WTC11 (cell line): ENCODE results near the gene SMC1B. TPM values are rescaled to one million over a fixed set of nuclear protein-coding genes. Genes with fewer than 3 reads are reported as not detected.

Experiments used
- ATAC-seq: fragments of 200-7000 bp; cut with Tn5 transposase; 2 replicates; pipeline ENCODE4 v1.10.0; 2021; ENCODE audit warnings: mild to moderate bottlenecking, moderate library complexity
- CTCF ChIA-PET: fragments of 300-600 bp; sonication (Branson Sonifier 250); formaldehyde crosslinking; loops from one replicate; lab custom pipeline; 2021; ENCODE audit warnings: antibody characterized with exemption; lab: Charles Lee
- POLR2A ChIA-PET: fragments of 350-600 bp; sonication (Branson Sonifier 250); formaldehyde crosslinking; loops from one replicate; lab custom pipeline; 2021; ENCODE audit warnings: antibody characterized with exemption; lab: Charles Lee
- DNase-seq: peaks from one replicate; pipeline ENCODE4 v3.0.0; 2021; ENCODE audit warnings: low spot score
- H3K27ac Mint-ChIP-seq: 2 replicates; pipeline ENCODE4 v1.8.0; 2021; ENCODE audit warnings: mixed read lengths
- H3K27me3 Mint-ChIP-seq: 2 replicates; pipeline ENCODE4 v1.8.0; 2021; ENCODE audit warnings: low read depth, mild to moderate bottlenecking, moderate library complexity, mixed read lengths
- H3K36me3 Mint-ChIP-seq: 2 replicates; pipeline ENCODE4 v1.8.0; 2021; ENCODE audit warnings: mixed read lengths
- H3K4me1 Mint-ChIP-seq: 2 replicates; pipeline ENCODE4 v1.8.0; 2022; ENCODE audit warnings: mixed read lengths
- H3K4me3 Mint-ChIP-seq: 2 replicates; pipeline ENCODE4 v1.8.0; 2021; ENCODE audit warnings: mild to moderate bottlenecking, moderate library complexity, mixed read lengths
- H3K9me3 Mint-ChIP-seq: 2 replicates; pipeline ENCODE4 v1.8.0; 2021; ENCODE audit warnings: mixed read lengths
- ESRRA ChIP-seq: sonication (generic); formaldehyde crosslinking; IDR thresholded peaks from 2 replicates; pipeline ENCODE4 v1.8.1; 2022; ENCODE audit warnings: mild to moderate bottlenecking, missing genetic modification reagents, borderline replicate concordance
- FOXK1 ChIP-seq: sonication (generic); formaldehyde crosslinking; IDR thresholded peaks from 2 replicates; pipeline ENCODE4 v1.8.0; 2022; ENCODE audit warnings: mild to moderate bottlenecking, moderate library complexity, missing genetic modification reagents
- HMGA2 ChIP-seq: fragments of 250-450 bp; sonication (Bioruptor Pico); IDR thresholded peaks from 2 replicates; pipeline ENCODE4 v1.4.0; 2021; ENCODE audit warnings: mild to moderate bottlenecking, moderate library complexity
- IRF2 ChIP-seq: sonication (generic); formaldehyde crosslinking; IDR thresholded peaks from 2 replicates; pipeline ENCODE4 v1.8.0; 2022; ENCODE audit warnings: low read depth, missing genetic modification reagents, borderline replicate concordance
- KAT7 ChIP-seq: sonication (generic); formaldehyde crosslinking; IDR thresholded peaks from 2 replicates; pipeline ENCODE4 v1.8.1; 2023; ENCODE audit warnings: missing genetic modification reagents, mild to moderate bottlenecking, borderline replicate concordance
- NR1H2 ChIP-seq: sonication (generic); formaldehyde crosslinking; IDR thresholded peaks from 2 replicates; pipeline ENCODE4 v1.9.0; 2021; ENCODE audit warnings: mild to moderate bottlenecking, moderate library complexity, missing genetic modification reagents
- PRRX2 ChIP-seq: fragments of 250-450 bp; sonication (Bioruptor Pico); IDR thresholded peaks from 2 replicates; pipeline ENCODE4 v1.8.0; 2021; ENCODE audit warnings: mild to moderate bottlenecking
- SOX15 ChIP-seq: fragments of 250-450 bp; sonication (Bioruptor Pico); IDR thresholded peaks from 2 replicates; pipeline ENCODE4 v1.9.0; 2021; ENCODE audit warnings: mild to moderate bottlenecking
- TCF7 ChIP-seq: sonication (generic); formaldehyde crosslinking; IDR thresholded peaks from 2 replicates; pipeline ENCODE4 v1.8.0; 2022; ENCODE audit warnings: mild to moderate bottlenecking, low read depth, missing genetic modification reagents, moderate library complexity
- ZNF121 ChIP-seq: sonication (generic); formaldehyde crosslinking; IDR thresholded peaks from 2 replicates; pipeline ENCODE4 v1.8.0; 2023; ENCODE audit warnings: missing genetic modification reagents
- ZNF317 ChIP-seq: sonication (generic); formaldehyde crosslinking; IDR thresholded peaks from 2 replicates; pipeline ENCODE4 v1.8.1; 2023; ENCODE audit warnings: low read depth, mild to moderate bottlenecking, moderate library complexity, missing genetic modification reagents, borderline replicate concordance
- total RNA-seq: library from RNA; stranded (reverse); gene quantifications from 3 replicates; pipeline ENCODE4 v1.2.3, GENCODE V29; 2021
- TF ChIP-seq, protein P1 (sequence below): fragments of 250-450 bp; sonication (Bioruptor Pico); IDR thresholded peaks from 2 replicates; pipeline ENCODE4 v1.8.0; 2021; ENCODE audit warnings: mild to moderate bottlenecking
- TF ChIP-seq, protein P2 (sequence below): sonication (generic); formaldehyde crosslinking; IDR thresholded peaks from 2 replicates; pipeline ENCODE4 v1.8.1; 2023; ENCODE audit warnings: mild to moderate bottlenecking, missing genetic modification reagents
- TF ChIP-seq, protein P3 (sequence below): sonication (generic); formaldehyde crosslinking; IDR thresholded peaks from 2 replicates; pipeline ENCODE4 v1.8.1; 2023; ENCODE audit warnings: mild to moderate bottlenecking, missing genetic modification reagents, borderline replicate concordance
- TF ChIP-seq, protein P4 (sequence below): fragments of 250-450 bp; sonication (Bioruptor Pico); IDR thresholded peaks from 2 replicates; pipeline ENCODE4 v1.9.0; 2021; ENCODE audit warnings: moderate library complexity, mild to moderate bottlenecking, inconsistent platforms, borderline replicate concordance

The SMC1B gene
- total RNA-seq, 1 experiment from 2014 or later = 0.07 TPM

DNA sequence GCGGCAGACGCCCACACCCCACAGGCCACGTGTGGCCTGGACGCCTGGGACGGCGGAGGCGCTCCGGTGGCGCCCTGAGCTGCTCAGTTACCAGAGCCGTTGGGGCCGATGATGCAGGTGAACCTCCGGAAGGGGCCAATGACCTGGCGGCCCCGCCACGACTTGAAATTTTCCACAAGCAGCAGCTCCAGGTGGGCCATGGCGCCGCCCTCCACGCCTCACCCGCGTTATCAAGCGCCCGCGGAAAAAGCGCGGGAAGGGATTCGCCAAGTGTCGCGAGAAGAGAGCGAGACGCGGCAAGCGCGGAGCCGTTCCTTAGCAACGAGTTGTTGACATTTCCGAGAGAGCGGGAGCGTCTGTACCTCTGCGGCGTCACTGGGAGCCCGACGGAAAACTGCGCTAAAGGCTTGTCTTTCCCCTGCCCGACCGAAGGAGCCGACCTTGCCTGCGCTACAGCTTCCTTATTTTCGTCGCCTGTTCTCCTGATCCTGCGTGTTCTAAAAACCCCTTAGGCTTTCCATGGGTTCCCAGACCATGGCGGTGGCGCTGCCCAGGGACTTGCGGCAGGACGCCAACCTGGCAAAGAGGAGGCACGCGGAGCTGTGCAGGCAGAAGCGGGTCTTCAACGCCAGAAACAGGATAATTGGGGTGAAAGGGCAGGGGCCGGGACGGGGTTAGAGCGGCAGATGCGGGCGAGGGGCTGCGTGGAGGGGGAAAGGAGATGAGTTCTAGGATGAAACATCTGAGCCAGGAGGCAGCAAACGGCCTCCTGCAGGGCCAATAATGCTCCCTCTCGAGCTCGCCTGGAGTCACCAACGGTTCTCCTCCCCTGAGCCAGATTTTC, at the start of gene SMC1B, which contains the start of gene RIBC2 (continued):
- TF ChIP-seq, protein P1, sequence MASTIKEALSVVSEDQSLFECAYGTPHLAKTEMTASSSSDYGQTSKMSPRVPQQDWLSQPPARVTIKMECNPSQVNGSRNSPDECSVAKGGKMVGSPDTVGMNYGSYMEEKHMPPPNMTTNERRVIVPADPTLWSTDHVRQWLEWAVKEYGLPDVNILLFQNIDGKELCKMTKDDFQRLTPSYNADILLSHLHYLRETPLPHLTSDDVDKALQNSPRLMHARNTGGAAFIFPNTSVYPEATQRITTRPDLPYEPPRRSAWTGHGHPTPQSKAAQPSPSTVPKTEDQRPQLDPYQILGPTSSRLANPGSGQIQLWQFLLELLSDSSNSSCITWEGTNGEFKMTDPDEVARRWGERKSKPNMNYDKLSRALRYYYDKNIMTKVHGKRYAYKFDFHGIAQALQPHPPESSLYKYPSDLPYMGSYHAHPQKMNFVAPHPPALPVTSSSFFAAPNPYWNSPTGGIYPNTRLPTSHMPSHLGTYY (CRISPR knock-in tag) = no peak
- TF ChIP-seq, protein P2, sequence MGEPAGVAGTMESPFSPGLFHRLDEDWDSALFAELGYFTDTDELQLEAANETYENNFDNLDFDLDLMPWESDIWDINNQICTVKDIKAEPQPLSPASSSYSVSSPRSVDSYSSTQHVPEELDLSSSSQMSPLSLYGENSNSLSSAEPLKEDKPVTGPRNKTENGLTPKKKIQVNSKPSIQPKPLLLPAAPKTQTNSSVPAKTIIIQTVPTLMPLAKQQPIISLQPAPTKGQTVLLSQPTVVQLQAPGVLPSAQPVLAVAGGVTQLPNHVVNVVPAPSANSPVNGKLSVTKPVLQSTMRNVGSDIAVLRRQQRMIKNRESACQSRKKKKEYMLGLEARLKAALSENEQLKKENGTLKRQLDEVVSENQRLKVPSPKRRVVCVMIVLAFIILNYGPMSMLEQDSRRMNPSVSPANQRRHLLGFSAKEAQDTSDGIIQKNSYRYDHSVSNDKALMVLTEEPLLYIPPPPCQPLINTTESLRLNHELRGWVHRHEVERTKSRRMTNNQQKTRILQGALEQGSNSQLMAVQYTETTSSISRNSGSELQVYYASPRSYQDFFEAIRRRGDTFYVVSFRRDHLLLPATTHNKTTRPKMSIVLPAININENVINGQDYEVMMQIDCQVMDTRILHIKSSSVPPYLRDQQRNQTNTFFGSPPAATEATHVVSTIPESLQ = no peak
- TF ChIP-seq HMGA2 (CRISPR knock-in tag) = no peak
- TF ChIP-seq ZNF317 (CRISPR knock-in tag) = peak; percentile 71; the same call in 1 of the 2 replicates
- TF ChIP-seq IRF2 (CRISPR knock-in tag) = peak; percentile 90
- TF ChIP-seq KAT7 (CRISPR knock-in tag) = no peak
- no peak for TF ChIP-seq SOX15
- TF ChIP-seq ZNF121 (CRISPR knock-in tag) = no peak
- no peak for TF ChIP-seq PRRX2 (CRISPR knock-in tag)
- TF ChIP-seq, protein P3, sequence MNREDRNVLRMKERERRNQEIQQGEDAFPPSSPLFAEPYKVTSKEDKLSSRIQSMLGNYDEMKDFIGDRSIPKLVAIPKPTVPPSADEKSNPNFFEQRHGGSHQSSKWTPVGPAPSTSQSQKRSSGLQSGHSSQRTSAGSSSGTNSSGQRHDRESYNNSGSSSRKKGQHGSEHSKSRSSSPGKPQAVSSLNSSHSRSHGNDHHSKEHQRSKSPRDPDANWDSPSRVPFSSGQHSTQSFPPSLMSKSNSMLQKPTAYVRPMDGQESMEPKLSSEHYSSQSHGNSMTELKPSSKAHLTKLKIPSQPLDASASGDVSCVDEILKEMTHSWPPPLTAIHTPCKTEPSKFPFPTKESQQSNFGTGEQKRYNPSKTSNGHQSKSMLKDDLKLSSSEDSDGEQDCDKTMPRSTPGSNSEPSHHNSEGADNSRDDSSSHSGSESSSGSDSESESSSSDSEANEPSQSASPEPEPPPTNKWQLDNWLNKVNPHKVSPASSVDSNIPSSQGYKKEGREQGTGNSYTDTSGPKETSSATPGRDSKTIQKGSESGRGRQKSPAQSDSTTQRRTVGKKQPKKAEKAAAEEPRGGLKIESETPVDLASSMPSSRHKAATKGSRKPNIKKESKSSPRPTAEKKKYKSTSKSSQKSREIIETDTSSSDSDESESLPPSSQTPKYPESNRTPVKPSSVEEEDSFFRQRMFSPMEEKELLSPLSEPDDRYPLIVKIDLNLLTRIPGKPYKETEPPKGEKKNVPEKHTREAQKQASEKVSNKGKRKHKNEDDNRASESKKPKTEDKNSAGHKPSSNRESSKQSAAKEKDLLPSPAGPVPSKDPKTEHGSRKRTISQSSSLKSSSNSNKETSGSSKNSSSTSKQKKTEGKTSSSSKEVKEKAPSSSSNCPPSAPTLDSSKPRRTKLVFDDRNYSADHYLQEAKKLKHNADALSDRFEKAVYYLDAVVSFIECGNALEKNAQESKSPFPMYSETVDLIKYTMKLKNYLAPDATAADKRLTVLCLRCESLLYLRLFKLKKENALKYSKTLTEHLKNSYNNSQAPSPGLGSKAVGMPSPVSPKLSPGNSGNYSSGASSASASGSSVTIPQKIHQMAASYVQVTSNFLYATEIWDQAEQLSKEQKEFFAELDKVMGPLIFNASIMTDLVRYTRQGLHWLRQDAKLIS (CRISPR knock-in tag) = peak; percentile 97; the same call in 1 of the 2 replicates
- TF ChIP-seq ESRRA (CRISPR knock-in tag) = peak; percentile 74; the same call in 1 of the 2 replicates
- peak; percentile 62 for TF ChIP-seq NR1H2
- peak; percentile 92 for TF ChIP-seq TCF7
- TF ChIP-seq, protein P4, sequence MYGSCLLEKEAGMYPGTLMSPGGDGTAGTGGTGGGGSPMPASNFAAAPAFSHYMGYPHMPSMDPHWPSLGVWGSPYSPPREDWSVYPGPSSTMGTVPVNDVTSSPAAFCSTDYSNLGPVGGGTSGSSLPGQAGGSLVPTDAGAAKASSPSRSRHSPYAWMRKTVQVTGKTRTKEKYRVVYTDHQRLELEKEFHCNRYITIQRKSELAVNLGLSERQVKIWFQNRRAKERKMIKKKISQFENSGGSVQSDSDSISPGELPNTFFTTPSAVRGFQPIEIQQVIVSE (CRISPR knock-in tag) = no peak

DNA sequence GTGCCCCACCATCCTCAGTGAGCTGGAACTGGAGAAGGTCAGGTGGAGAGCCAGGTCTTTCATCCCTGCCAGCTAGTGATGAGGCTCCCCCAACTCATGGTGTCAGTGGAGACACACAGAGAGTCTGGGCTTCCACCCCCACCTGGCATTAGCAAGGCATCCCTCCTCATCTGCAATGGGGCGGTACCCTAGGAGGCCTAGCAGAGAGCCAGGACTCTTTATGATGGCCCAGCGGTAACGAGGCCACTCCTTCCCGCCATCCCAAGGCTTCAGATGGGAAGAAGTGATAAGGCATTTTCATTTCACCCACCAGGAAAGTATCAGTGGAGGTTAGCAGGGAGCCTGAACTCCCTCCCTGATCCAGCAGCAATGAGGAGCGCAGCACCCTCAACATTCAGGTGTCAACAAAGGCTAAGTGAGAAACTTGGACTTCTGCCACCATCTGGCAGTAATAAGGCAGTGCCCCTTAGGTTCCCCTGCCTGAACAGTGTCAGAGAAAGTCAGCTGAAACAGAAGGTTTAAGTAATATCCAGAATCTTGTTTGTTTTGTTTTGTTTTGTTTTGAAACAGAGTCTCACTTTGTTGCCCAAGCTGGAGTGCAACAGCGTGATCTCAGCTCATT, 48.7 kb upstream of the SMC1B start:
- ChIA-PET CTCF (interaction anchor here (0.5 to 1.9 kb wide), 26 partner anchors 8 to 479 kb away, joined by 3 to 14 read pairs (median 4); partner anchors contain the start of genes FAM118A and UPK3A), POLR2A (interaction anchor here (1.0 kb wide), 1 partner anchor 48 kb away, joined by 3 read pairs; no protein-coding TSS in a partner anchor)
- Mint-ChIP-seq H3K36me3 (peaks cover 17% of the 10 kb centered on the region), H3K27ac (no peak overlapping the region), H3K4me1 (0 out of 2 replicates have a peak, but pooled peaks cover 2% of the 10 kb centered on the region), H3K27me3 (no peaks in the 10 kb centered on the region), H3K9me3 (peaks cover 19% of the 10 kb centered on the region), H3K4me3 (no peak overlapping the region)
- ATAC-seq (peak; percentile 91), DNase-seq (peak; percentile 21)
- TF ChIP-seq FOXK1 (0 out of 2 replicates have a peak, but pooled peaks have one; percentile 43), KAT7 (CRISPR knock-in tag) (no peak)
